GM15510 (cell line): ENCODE results near the gene ISG20L2.

Source experiments
- POLR2A ChIP-seq: IDR thresholded peaks from 3 replicates; pipeline ENCODE4 v1.6.1; 2011; ENCODE audit warnings: borderline replicate concordance; ENCODE audit not compliant: insufficient read length; ENCODE audit errors: extremely low read depth

ISG20L2 gene

GRCh38 chr1:156760796-156761104, 32.2 kb upstream of the ISG20L2 start:
- no peak for TF ChIP-seq POLR2A

- TF ChIP-seq POLR2A: no peak
These were observed 31.7 kb upstream of the ISG20L2 start for GRCh38 chr1:156760092-156760795.

GRCh38 chr1:156756355-156756754, 27.8 kb upstream of the ISG20L2 start:
- no peak for TF ChIP-seq POLR2A

GRCh38 chr1:156755527-156755950, 27.0 kb upstream of the ISG20L2 start:
- TF ChIP-seq POLR2A: no peak

DNA sequence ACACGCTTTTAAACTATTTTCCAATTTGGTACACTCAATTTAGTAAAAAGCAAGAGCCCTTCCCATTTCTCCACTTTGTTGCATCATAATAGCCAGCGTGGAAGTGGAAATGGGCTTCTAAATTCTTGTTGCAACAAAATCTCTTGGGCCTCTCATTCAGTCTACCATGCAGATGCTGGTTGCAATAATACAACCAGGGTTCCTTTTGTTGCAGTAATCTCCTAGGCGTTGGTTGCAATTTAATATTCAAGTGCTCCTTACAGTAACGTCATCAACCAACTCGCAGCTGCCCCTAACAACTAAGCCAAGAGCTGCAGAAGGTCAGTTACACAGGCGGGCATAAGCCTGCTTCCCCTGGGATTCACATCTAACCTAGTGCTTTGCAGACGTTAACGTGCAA, 25.7 kb upstream of the ISG20L2 start:
- no peak for TF ChIP-seq POLR2A

DNA sequence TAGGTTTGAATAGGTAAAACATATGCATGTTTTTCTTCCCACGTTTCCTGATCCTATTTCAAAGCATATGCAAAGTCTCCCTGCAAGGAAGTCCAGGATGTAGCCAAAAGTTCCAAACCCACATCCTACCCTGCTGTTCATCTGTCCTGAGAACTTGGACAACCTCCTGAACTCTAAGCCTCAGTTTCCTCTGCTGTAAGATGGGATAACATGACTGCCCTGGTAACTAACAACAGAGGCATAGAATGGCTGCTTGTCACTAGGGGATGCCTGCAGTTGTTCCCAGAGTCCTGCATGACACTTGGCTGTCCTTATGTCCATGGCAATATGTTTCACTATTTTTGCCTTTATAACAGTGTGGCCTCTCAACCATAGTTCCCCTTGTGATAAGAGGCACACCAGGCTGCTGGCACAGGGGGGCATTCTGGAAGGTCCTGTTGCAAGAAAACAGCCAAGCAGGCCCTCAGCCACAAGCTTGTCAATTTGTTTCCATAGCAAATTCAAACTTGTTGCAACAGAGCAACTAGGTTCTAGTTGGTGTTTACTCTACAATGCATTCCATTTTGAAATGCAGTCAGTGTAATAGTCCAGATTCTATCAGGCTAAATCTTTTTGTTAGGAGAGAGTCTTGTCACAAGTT, 24.4 kb upstream of the ISG20L2 start:
- TF ChIP-seq POLR2A: no peak

DNA sequence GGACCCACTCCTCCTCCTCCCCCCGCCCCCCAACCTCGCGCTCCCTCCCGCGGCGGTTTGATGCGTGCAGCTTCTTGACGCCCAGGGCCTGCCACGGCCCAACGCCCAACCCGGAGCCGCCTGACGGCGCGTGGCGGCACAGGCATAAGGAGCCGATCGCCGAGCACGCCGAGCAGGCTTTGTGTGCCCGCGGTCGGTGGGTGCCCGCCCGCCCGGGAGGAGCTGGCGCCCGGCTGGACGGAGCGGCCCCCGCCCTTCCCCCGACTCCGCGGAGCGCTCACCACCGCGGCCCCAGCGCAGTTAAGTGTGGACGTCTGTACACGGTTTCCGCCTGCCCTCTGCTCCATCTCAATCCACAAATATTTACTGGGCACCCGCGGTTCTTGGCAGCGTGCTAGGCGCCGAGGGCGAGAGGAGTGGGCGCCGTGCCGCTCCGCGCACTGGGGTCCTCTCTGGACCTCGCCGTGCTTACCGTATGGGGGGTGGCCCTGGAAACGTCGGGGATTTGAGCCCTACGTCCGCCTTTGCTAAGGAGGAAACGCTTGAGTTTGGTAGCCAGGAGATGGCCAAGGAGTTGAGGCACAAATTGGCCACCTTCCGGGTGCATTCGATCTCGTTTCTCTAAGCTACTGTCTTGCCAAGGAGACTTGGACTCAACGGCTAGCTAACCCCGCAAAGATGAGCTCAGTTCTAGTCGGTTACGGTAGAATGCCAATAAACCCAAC, 23.4 kb upstream of the ISG20L2 start:
- peak; percentile 64 for TF ChIP-seq POLR2A

DNA sequence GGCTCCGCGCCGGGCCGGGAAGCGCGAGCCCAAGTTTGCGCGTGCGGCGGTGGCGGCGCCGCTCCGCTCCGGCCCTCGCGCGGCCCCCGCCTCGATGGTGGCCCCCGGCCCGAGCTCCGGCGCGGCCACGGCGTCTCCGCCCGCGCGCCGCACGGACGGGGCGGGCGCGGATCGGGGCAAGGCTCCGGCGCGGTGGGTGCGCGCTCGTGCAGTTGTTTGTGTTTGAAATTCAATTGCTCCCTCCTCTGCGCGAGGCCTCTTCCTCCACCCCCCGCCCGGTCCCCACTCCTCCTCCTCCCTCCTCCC, 22.8 kb upstream of the ISG20L2 start, which contains the start of gene HDGF:
HDGF (minus strand) TSS at position 225 of the 306 bp plus-strand sequence. CDS start 246 bp downstream, outside the sequence.
- peak; percentile 50 for TF ChIP-seq POLR2A

GRCh38 chr1:156750711-156751450, 22.3 kb upstream of the ISG20L2 start:
- TF ChIP-seq POLR2A: peak; percentile 13

DNA sequence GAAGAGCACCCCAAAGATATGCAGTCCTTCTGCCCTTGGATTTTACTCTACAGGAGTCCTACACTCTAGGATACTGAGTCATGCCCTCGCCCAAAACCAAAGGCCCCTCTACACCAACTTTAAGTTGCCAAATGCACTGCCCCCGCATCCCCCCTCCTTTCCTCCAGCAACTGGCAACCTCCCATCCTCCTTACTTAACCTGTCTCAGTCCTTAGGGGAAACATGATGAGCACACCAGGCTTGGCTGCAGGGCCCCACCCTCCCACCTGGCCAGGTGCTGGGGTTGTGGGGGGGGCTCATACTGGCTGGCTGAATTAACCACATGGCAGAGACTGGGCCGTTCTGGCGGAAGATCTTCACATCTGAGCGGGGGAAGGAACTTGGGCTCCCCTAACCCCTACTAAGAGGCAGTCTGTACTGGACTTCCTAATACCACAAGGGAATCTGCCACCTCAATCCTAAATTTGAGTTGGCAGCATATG, 21.7 kb upstream of the ISG20L2 start:
- TF ChIP-seq POLR2A: no peak

DNA sequence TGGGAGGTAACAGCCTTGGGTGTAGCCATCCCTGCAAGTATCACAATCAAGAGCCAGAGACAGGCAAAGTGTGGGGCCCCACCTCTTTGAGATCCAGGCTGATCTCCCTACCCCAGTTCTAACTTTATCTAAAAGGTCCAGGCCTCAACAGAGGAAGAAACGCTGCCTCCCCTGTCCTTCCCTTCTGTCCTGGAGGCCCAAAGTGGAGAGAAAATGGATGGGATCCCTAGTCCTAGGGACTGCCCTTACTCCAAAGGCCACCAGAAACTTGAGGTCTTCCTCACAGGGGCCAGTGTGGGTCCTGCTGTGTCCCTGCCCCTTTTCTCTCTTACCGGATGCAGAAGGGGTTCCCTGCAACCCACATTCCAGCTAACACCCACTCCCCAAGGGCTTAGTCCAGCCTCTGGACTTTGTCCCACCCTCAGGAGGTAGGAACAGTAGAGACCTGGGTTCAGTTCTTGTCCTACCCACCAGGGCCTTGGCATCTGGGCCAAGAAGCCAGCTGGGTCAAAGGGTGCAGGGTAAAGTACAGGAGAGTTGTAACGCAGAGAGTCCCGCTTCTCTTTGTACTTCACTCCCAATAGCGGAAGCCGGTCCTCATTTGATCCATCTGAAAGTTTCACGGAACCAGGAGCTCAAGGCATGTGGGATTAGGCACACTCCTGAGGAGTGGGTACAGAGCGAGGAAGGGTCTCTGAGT, 21.0 kb upstream of the ISG20L2 start:
- no peak for TF ChIP-seq POLR2A

DNA sequence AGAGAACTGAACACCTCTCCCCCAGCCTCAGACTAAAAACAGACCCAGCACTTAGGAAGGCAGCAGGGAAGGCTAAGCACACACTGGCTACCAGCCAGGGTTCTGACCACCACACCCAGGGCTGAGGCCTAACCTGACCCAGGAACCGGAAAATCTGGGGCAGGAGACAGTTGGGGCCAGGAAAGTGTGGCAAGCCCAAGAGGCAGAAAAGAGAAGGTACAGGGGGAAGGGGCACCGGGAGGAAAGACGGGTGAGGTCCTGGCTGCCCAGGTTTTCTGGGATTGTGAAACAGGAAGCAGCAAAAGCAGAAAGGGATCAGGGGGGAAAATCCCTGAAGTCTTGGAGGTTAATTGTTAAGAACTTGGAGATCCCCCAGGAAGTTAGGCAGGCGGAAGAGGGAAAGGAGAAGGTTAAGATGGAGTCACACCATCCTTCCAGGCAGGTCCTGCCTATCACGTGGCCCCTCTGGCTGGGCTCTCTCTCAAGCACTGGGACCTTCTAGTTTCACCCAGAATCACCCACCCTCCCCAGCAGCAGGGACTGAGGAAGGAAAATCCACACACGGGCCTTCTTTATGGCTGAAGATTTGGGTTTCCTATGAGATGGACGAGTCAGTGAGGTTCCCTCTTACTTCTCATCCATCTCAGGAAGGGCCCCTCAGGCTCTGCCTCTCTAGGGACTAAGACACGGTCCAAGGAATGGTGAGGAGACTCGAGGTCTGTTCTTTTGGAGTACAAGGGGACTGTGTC, 20.3 kb upstream of the ISG20L2 start:
- TF ChIP-seq POLR2A: no peak

DNA sequence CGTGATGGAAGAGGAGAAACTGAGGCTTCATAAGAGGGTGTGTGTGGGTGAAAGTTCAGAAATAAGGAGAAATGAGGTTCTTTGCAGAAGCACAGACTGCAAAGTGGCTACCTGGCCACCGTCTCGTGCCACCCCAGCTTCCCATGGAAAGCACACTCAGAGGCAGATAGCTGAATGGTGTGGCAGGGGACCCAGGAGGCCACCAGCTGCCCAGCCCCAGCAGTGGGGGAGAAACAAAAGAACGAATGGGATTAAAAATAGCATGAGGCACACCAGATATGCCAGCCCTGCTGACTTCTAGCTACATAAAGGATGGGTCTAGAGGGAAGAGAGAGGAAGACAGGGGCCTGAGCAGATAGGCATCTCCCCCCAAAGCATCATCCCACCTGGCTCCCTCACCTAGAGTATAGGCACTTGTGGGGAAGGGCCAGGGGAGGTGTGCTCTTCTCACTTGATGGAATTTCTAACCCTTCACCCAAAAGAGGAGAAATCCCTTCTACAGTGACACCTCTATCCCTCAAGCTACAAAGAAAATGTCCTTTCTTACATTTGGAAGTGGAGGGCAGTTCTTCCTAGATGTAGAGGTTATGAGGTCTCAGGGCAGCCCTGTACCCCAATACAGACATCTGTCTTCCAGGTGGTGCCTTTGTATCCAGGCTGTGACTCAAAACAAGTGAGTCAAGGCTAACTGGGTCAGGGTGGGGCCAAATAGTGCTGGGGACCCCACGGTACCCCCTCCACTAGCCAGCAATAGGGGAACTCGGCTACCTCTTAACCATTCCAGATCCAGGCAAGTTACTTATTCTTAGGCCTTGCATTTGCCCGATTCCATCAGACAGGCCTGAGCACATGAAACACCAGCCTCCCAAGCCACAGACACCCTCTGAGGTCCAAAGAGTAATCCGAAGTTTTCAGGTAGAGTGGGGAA, 19.4 kb upstream of the ISG20L2 start:
- no peak for TF ChIP-seq POLR2A
